HG03432 (cell line): ENCODE results near the gene TMPRSS5.
"Not testable (repeated sequence)": the region's sequence is repeated elsewhere in the genome, so short reads cannot be mapped to it uniquely, and the experiment has no call there.

Experiments used
- ATAC-seq: cut with Tn5 transposase; IDR thresholded peaks from one replicate; pipeline ENCODE4 v1.9.1; 2021; ENCODE audit warnings: mild to moderate bottlenecking, moderate library complexity; ENCODE audit not compliant: unreplicated experiment

Gene TMPRSS5

GRCh38 chr11:113697756-113698407 lies 8.2 kb downstream of the TMPRSS5 start:
- ATAC-seq: no peak

- no peak for ATAC-seq
Observed at GRCh38 chr11:113697111-113697510, 9.0 kb downstream of the TMPRSS5 start.

GRCh38 chr11:113695207-113695606 lies 10.9 kb downstream of the TMPRSS5 start:
- no peak for ATAC-seq

- ATAC-seq: no peak
Observed at GRCh38 chr11:113694390-113694789, 11.7 kb downstream of the TMPRSS5 start.

- no peak for ATAC-seq
Observed at GRCh38 chr11:113693030-113693429, 13.1 kb downstream of the TMPRSS5 start.

GRCh38 chr11:113690619-113691569 lies 15.2 kb downstream of the TMPRSS5 start:
- ATAC-seq: no peak

- no peak for ATAC-seq
Observed at GRCh38 chr11:113689768-113690618, 16.1 kb downstream of the TMPRSS5 start.

- peak; percentile 70 for ATAC-seq
Observed at GRCh38 chr11:113685654-113686359, 20.3 kb downstream of the TMPRSS5 start.

- ATAC-seq: no peak
Observed at GRCh38 chr11:113684496-113684895, 21.6 kb downstream of the TMPRSS5 start.

- ATAC-seq: no peak
Observed at GRCh38 chr11:113683481-113684046, 22.5 kb downstream of the TMPRSS5 start.

- no peak for ATAC-seq
Observed at GRCh38 chr11:113681711-113682413, 24.2 kb downstream of the TMPRSS5 start.

- no peak for ATAC-seq
Observed at GRCh38 chr11:113681282-113681681, 24.8 kb downstream of the TMPRSS5 start.

GRCh38 chr11:113677685-113678084 lies 28.4 kb downstream of the TMPRSS5 start:
- no peak for ATAC-seq

GRCh38 chr11:113675565-113675964 lies 30.5 kb downstream of the TMPRSS5 start:
- no peak for ATAC-seq

- peak; percentile 90 for ATAC-seq
Observed at GRCh38 chr11:113675003-113675561, 31.0 kb downstream of the TMPRSS5 start.

- no peak for ATAC-seq
Observed at GRCh38 chr11:113674397-113674685, 31.8 kb downstream of the TMPRSS5 start.

- ATAC-seq: no peak
Observed at GRCh38 chr11:113673550-113674396, 32.3 kb downstream of the TMPRSS5 start.

- ATAC-seq: not testable (repeated sequence)
Observed at GRCh38 chr11:113671914-113672313, 34.2 kb downstream of the TMPRSS5 start.

GRCh38 chr11:113670831-113671215 lies 35.3 kb downstream of the TMPRSS5 start:
- no peak for ATAC-seq
